Activated gamma-delta T cell treated with anti-CD3 and anti-CD28 coated beads, Interleukin-2, amount 50 U/mL, for 16 hours (primary cell): ENCODE measurements around the gene ECPAS.
"Not testable (repeated sequence)": the region's sequence is repeated elsewhere in the genome, so short reads cannot be mapped to it uniquely, and the experiment has no call there.

Experiments
- DNase-seq: peaks from one replicate; pipeline ENCODE4 v3.0.0-alpha.2; 2020; ENCODE audit warnings: low read depth

Gene ECPAS

GRCh38 chr9:111414406-111414805 lies 69.8 kb downstream of the ECPAS start:
- no peak for DNase-seq

- DNase-seq, result no peak
These were observed 70.2 kb downstream of the ECPAS start for GRCh38 chr9:111413996-111414395.

GRCh38 chr9:111412280-111412679 lies 71.9 kb downstream of the ECPAS start:
- DNase-seq, result no peak

- no peak for DNase-seq
These were observed 72.9 kb downstream of the ECPAS start for GRCh38 chr9:111411266-111411665.

- DNase-seq, result no peak
These were observed 76.4 kb downstream of the ECPAS start for GRCh38 chr9:111407813-111408212.

- DNase-seq, result no peak
These were observed 78.5 kb downstream of the ECPAS start for GRCh38 chr9:111405701-111406100.

- DNase-seq, result not testable (repeated sequence)
These were observed 82.7 kb downstream of the ECPAS start for GRCh38 chr9:111401486-111401885.

- no peak for DNase-seq
These were observed 83.7 kb downstream of the ECPAS start for GRCh38 chr9:111400564-111400898.

- DNase-seq, result no peak
These were observed 84.2 kb downstream of the ECPAS start for GRCh38 chr9:111399772-111400563.

GRCh38 chr9:111399211-111399739 lies 84.9 kb downstream of the ECPAS start:
- no peak for DNase-seq

- no peak for DNase-seq
These were observed 90.2 kb downstream of the ECPAS start for GRCh38 chr9:111393971-111394370.

GRCh38 chr9:111389406-111389805 lies 94.8 kb downstream of the ECPAS start:
- no peak for DNase-seq

- DNase-seq, result no peak
These were observed 97.8 kb downstream of the ECPAS start for GRCh38 chr9:111386386-111386785.

- DNase-seq, result no peak
These were observed 103.2 kb downstream of the ECPAS start for GRCh38 chr9:111381006-111381405.

GRCh38 chr9:111375817-111376564 lies 108.2 kb downstream of the ECPAS start:
- no peak for DNase-seq

GRCh38 chr9:111375062-111375461 lies 109.1 kb downstream of the ECPAS start:
- DNase-seq, result no peak

GRCh38 chr9:111372297-111372696 lies 111.9 kb downstream of the ECPAS start:
- no peak for DNase-seq

- no peak for DNase-seq
These were observed 117.2 kb downstream of the ECPAS start for GRCh38 chr9:111366978-111367377.

GRCh38 chr9:111362526-111362925 lies 121.7 kb downstream of the ECPAS start:
- no peak for DNase-seq

- DNase-seq, result no peak
These were observed 123.3 kb downstream of the ECPAS start for GRCh38 chr9:111360881-111361280.

GRCh38 chr9:111356481-111357244 lies 127.5 kb downstream of the ECPAS start:
- no peak for DNase-seq

- DNase-seq, result no peak
These were observed 131.6 kb downstream of the ECPAS start for GRCh38 chr9:111352545-111352944.

- DNase-seq, result no peak
These were observed 133.6 kb downstream of the ECPAS start for GRCh38 chr9:111350556-111350955.
